GM18498 (cell line): ENCODE results near the gene KLK6.
"Not testable (repeated sequence)": the region's sequence is repeated elsewhere in the genome, so short reads cannot be mapped to it uniquely, and the experiment has no call there.

Experiments used
- ATAC-seq: cut with Tn5 transposase; IDR thresholded peaks from one replicate; pipeline ENCODE4 v1.9.1; 2021; ENCODE audit warnings: mild to moderate bottlenecking, moderate library complexity; ENCODE audit not compliant: unreplicated experiment

The KLK6 gene

DNA sequence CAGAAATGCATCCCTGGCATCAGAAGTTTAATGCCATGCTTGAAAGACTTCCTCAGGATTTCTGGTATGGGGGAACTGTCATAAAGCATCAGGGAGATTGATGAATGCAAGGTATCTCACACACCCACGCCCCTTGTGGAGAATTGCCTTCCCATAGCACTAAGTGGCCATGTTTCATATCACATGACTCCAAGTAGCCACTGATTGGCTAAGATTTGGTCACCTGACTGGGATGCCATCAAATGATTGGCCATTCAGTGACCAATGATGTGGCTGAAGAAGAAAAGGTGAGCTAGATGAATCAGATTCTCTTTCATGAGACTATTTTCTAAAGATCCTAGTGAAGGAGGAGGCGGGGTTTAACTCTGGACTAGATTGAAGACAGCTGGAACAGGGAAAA, 24.7 kb upstream of the KLK6 start:
- no peak for ATAC-seq

- no peak for ATAC-seq
Measured at GRCh38 chr19:50992666-50993035, 23.3 kb upstream of the KLK6 start.

DNA sequence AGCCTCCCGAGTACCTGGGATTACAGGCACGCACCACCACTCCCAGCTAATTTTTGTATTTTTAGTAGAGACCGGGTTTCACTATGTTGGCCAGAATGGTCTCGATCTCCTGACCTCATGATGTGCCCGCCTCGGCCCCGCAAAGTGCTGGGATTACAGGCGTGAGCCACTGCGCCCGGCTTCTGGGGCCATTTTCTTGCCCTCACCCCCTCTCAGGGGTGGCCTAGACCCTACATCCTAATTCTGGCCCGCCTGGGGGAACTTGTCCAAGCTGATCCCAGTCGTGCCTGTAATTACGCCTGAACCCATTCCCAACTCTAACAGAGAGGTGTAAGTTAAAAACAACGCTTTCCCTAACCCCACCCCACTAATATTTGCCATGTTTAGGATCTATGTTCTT, 15.0 kb upstream of the KLK6 start:
- ATAC-seq: not testable (repeated sequence)

DNA sequence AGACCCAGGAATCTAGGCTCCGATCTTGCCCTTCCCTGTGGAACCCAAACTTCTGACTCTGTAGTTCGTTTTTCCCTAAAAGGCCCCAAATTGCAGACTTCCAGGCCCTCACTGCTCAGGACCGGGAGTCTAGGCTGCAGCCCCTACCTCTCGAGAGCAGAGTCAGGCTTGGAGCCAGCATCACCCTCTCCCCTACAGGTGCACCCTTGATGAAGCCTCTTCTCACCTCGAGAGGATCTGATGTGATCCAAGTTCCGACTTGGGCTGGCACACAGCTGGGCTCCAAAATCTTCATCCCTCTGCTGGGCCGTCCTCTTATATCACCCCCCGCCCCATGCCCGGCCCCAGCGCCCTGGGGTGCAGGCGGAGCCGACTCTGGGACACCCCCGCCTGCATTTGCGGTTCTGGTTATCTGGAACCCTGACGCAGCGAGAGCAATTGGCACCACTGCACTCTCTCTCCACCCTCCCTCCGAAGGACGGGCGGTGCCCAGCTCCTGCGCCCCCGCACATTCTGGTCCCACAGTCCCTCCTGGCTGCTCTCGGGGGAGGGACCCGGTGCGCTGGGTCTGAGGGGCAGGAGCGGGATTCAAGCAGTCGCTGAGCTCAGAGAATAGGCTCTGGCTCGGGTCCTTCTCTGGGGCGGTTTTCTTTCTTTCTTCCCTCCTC, 14.4 kb upstream of the KLK6 start, which contains the start of gene KLK7:
KLK7 (minus strand) TSS at position 293 of the 668 bp plus-strand sequence. CDS start 1,518 bp downstream, outside the sequence.
- no peak for ATAC-seq

- no peak for ATAC-seq
Measured at GRCh38 chr19:50982186-50982585, 12.8 kb upstream of the KLK6 start.

DNA sequence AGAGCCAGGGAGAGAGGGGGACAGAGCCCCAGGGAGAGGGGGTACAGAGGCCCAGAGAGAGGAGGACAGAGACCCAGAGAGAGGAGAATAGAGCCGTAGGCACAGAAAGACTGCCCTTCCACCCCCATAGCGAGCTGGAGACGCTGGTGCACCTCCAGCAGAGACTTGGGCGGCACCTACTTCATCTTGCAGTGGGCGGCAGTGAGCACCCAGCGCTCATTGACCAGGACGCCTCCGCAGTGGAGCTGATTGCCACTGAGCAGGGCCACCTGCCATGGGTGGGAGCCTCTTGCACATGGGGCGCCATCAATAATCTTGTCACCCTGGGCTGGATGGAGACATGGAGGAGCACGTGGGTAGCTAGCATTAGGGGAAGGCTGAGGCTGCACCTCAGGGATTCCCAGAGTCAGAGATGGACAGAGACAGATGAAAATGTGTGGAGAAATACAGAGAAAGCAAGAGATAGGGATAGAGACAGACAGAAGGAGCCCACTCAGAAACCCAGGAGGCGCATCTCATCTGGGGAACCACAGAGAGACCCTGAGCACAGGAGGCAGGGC, 12.3 kb upstream of the KLK6 start:
- ATAC-seq: no peak

GRCh38 chr19:50980208-50980607, 10.8 kb upstream of the KLK6 start:
- no peak for ATAC-seq

GRCh38 chr19:50979758-50980157, 10.4 kb upstream of the KLK6 start:
- no peak for ATAC-seq

GRCh38 chr19:50978772-50979390, 9.5 kb upstream of the KLK6 start:
- ATAC-seq: no peak

- ATAC-seq: no peak
Measured at GRCh38 chr19:50977626-50978025, 8.2 kb upstream of the KLK6 start.

DNA sequence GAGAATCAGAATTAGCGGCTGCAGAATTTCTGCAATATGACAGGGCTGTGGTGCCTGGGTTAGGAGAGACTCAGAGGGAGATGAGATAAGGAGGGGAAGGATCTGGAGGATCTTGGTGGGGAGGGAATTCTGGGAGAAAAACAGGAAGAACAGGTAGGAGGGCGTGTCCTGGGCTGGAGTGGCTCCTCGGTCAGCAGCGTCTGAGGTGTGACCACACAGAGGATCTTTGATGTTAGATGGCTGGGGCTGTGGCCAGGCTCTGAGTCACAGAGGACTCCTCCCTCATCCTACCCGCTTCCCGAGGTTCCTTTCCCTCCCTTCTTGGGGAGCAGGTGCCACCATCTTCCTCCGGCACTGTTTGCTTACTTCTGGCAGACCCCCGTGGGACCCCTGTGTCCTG, 6.4 kb upstream of the KLK6 start:
- no peak for ATAC-seq

DNA sequence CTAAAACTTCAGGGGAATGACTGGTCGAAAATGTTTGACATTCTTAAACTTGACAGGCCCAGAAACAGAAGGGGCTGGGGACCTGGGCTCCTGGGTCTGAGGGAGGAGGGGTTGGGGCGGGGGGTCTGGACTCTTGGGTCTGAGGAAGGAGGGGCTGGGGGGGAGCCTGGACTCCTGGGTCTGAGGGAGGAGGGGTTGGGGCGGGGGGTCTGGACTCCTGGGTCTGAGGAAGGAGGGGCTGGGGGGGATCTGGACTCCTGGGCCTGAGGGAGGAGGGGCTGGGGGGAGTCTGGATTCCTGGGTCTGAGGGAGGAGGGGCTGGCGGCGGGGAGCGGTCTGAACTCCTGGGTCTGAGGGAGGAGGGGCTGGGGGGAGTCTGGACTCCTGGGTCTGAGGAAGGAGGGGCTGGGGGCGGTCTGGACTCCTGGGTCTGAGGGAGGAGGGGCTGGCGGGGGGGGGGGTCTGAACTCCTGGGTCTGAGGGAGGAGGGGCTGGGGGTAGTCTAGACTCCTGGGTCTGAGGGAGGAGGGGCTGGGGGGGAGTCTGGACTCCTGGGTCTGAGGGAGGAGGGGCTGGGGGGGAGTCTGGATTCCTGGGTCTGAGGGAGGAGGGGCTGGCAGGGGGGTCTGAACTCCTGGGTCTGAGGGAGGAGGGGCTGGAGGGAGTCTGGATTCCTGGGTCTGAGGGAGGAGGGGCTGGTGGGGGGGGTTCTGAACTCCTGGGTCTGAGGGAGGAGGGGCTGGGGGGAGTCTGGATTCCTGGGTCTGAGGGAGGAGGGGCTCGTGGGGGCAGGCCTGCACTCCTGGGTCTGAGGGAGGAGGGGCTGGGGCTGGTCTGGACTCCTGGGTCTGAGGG, 5.5 kb upstream of the KLK6 start:
- no peak for ATAC-seq

DNA sequence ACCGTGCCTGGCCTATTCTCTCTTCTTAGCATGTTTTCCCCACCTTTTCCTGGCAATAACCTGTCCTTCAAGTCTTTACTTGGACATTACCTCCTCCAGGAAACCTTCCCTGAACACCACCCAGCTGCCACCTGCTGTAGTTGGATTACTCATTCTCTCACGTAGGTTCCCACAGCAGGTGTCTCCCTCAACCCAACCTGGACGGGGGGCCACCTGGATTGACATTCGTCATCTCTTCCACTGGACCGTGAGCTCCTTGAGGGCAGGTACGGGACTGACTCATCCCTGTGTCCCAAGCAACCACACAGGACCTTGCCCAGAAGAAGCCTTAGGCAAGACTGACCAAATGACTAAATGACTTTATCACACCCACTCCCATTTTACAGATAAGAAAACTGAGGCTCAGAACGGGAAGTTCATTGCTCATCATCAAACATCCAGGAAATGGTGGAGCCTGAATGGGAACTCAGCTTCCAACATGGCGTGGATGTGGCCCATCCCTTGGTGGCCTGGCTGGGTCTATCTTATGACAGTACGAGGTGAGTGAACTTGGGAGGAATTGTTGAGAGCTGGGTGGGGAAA, 3.5 kb upstream of the KLK6 start:
- no peak for ATAC-seq

- ATAC-seq: not testable (repeated sequence)
Measured at GRCh38 chr19:50969810-50970209, 419 bp upstream of the KLK6 start.

DNA sequence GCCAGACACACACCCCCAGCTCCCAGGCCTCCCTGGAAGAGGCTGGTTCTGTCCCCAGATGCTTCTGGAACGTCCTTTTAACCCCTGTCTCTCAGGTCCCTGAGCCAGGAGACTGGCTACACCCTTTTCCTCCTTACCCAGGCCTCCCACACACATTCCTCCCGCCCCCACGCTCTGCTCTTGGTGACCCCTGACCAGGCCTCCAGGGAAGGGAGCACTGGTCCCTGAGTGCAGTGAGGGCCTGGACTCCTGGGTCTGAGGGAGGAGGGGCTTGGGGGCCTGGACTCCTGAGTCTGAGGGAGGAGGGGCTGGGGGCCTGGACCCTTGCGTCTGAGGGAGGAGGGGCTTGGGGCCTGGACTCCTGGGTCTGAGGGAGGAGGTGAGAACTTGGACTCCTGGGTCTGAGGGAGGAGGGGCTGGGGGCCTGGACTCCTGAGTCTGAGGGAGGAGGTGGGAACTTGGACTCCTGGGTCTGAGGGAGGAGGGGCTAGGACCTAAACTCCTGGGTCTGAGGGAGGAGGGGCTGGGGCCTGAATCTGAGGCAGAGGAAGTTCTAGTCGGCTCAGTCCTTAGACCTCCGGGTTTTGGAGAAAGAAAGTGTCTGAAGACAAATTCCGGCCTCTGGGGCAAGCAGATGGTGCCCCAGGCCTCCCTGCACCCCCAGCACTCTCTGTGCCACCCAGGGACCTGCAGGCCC, 527 bp downstream of the KLK6 start:
- ATAC-seq: no peak

GRCh38 chr19:50967929-50968715, 1.3 kb downstream of the KLK6 start:
- ATAC-seq: no peak

DNA sequence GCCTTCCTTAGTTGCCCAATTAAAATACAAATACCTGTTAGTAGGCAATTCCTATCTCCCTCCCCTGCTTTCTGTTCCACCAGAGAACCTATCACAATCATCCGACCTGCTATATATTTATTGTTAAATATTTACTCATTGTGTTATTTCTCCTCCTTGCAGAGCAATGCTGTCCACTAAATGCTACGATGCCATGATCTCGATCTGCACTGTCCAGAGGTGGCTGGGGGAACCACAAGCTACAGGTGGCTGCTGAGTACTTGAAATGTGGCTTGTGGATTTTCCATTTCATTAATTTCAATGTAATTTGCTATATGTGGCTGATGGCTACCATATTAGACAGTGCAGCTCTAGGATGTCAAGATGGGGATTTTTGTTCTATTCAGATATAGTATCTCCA, 5.1 kb downstream of the KLK6 start:
- ATAC-seq: no peak

- ATAC-seq: no peak
Measured at GRCh38 chr19:50963381-50963780, 6.0 kb downstream of the KLK6 start.

- ATAC-seq: no peak
Measured at GRCh38 chr19:50962245-50962644, 7.1 kb downstream of the KLK6 start.
